Mucosa of gallbladder (tissue), 1 donor: ENCODE measurements around the gene F3. TPM values are rescaled to one million over a fixed set of nuclear protein-coding genes. Genes with fewer than 3 reads are reported as not detected.

Experiments used
- DNase-seq: peaks from one replicate; pipeline ENCODE4 v3.0.0-alpha.2; 2020; ENCODE audit warnings: low spot score
- total RNA-seq: library from RNA; stranded (reverse); gene quantifications from one replicate; pipeline ENCODE4 v1.2.1, GENCODE V29; 2021
- donor health status: DM: no; HTN: no; CAD: no.

F3 gene
- total RNA-seq, 1 donor from 2014 or later, result 26.0 TPM

- DNase-seq, result no peak
Measured at GRCh38 chr1:94527447-94528031, 14.0 kb downstream of the F3 start.

GRCh38 chr1:94526152-94526980, 15.2 kb downstream of the F3 start:
- no peak for DNase-seq

GRCh38 chr1:94524531-94524930, 17.0 kb downstream of the F3 start:
- DNase-seq, result no peak

GRCh38 chr1:94522304-94522703, 19.3 kb downstream of the F3 start:
- DNase-seq, result no peak

- no peak for DNase-seq
Measured at GRCh38 chr1:94519351-94519750, 22.2 kb downstream of the F3 start.

- DNase-seq, result no peak
Measured at GRCh38 chr1:94515296-94515947, 26.1 kb downstream of the F3 start.

GRCh38 chr1:94514095-94514727, 27.3 kb downstream of the F3 start:
- DNase-seq, result peak; percentile 20

- DNase-seq, result no peak
Measured at GRCh38 chr1:94512816-94513215, 28.7 kb downstream of the F3 start.

GRCh38 chr1:94504601-94505000, 37.0 kb downstream of the F3 start:
- DNase-seq, result no peak

- no peak for DNase-seq
Measured at GRCh38 chr1:94503153-94503552, 38.4 kb downstream of the F3 start.

GRCh38 chr1:94501935-94502334, 39.6 kb downstream of the F3 start:
- DNase-seq, result no peak

GRCh38 chr1:94501426-94501825, 40.1 kb downstream of the F3 start:
- no peak for DNase-seq

GRCh38 chr1:94496076-94496755, 45.3 kb downstream of the F3 start:
- no peak for DNase-seq

GRCh38 chr1:94490556-94490955, 51.0 kb downstream of the F3 start:
- no peak for DNase-seq

GRCh38 chr1:94486990-94487389, 54.6 kb downstream of the F3 start:
- DNase-seq, result no peak

- peak; percentile 52 for DNase-seq
Measured at GRCh38 chr1:94481473-94481933, 60.1 kb downstream of the F3 start.

GRCh38 chr1:94479682-94480081, 61.9 kb downstream of the F3 start:
- no peak for DNase-seq
